ENCODE measurements around the gene NBEAL2.

NBEAL2 gene

DNA sequence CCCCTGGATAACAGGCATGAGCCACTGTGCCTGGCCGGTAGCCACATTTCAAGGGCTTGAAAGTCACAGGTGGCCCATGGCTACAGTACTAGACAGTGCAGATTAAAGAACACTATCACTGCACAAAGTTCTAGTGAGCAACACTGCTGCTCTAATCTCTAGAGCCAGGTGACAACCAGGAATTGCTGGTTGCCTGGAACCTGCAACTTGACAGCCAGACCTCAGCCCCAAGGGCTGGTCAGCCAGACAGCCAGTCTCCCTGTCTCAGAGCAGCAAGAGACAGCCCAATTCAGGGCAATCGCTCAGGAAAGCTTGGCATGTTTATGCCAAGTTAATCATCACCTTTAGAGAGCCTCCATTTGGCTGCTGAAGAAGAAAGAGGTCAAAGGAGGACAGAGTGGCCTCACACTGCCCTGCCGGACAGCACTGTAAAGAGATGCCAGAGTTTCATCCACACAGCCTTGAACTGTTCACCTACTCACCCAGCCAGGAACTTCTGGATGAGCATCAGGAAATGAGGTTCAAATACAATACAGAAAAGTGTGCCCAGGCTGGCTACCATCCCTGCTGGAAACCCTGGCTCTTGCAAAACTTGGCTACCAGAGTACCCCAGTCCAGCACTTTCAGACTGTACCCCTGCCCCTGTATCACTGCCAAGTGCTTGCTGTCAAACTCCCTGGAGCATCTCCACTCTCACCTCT is 8.9 kb upstream of the NBEAL2 start:
- ChIA-PET POLR2A (no interaction called here), CTCF (interaction anchor here (1.5 kb wide), 1 partner anchor 12 kb away, joined by 6 read pairs; no protein-coding TSS in a partner anchor)

DNA sequence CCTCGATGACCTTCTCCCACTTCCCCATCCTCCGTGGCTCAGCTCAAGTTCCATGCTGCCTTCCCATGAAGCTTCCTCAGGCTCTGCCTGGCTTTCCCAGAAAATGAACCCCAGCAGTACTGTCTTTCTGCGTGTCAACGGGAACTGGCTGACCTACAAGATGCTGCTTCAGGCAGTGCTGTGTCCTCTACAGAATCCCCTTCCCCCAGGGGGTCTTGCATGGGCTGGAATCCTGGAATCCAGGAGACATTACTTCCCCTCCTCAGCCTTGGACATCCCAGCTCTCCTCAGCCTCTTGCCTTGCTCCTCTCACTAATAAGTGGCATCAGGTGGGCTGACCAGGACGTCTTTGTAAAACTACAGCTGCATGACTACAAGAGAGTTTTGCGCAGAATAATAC is 8.3 kb upstream of the NBEAL2 start:
- no peak for DNase-seq (ENCODE audit: extremely low spot score)
- ChIA-PET CTCF (interaction anchor here (1.5 kb wide), 1 partner anchor 12 kb away, joined by 6 read pairs; no protein-coding TSS in a partner anchor), POLR2A (no interaction called here)
- TF ChIP-seq, protein P1, sequence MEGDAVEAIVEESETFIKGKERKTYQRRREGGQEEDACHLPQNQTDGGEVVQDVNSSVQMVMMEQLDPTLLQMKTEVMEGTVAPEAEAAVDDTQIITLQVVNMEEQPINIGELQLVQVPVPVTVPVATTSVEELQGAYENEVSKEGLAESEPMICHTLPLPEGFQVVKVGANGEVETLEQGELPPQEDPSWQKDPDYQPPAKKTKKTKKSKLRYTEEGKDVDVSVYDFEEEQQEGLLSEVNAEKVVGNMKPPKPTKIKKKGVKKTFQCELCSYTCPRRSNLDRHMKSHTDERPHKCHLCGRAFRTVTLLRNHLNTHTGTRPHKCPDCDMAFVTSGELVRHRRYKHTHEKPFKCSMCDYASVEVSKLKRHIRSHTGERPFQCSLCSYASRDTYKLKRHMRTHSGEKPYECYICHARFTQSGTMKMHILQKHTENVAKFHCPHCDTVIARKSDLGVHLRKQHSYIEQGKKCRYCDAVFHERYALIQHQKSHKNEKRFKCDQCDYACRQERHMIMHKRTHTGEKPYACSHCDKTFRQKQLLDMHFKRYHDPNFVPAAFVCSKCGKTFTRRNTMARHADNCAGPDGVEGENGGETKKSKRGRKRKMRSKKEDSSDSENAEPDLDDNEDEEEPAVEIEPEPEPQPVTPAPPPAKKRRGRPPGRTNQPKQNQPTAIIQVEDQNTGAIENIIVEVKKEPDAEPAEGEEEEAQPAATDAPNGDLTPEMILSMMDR (IDR thresholded peaks at IDR 0.05; ENCODE audit: control extremely low read depth, extremely low read depth, low read depth, missing control alignments), result no peak

More for the DNA sequence above, 8.9 kb upstream of the NBEAL2 start:
- TF ChIP-seq, protein P1 (IDR thresholded peaks at IDR 0.05; ENCODE audit: control extremely low read depth, extremely low read depth, low read depth, missing control alignments), result no peak
- no peak for DNase-seq (ENCODE audit: extremely low spot score)

DNA sequence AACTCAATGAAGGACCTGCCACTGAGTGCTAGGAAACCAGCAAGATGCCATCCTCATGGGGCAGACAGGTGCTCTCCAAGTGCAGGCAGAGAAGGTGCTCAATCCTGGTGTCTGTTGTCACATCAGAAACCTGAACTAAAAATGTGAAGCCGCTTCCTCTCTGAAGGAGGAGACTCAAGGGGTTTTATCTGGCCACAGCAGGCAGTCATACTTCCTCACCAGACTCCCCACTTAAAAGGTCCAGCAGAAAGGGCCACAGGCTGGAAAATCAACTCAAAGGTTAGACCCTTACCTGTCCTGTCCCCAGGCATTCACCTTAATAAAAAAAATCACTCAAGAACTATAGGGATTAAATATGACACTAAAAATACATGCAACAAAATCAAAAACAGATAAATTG is 7.7 kb upstream of the NBEAL2 start:
- ChIA-PET POLR2A (no interaction called here), CTCF (no interaction called here)
- TF ChIP-seq, protein P1 (IDR thresholded peaks at IDR 0.05; ENCODE audit: control extremely low read depth, extremely low read depth, low read depth, missing control alignments), result no peak
- DNase-seq (ENCODE audit: extremely low spot score), result no peak

DNA sequence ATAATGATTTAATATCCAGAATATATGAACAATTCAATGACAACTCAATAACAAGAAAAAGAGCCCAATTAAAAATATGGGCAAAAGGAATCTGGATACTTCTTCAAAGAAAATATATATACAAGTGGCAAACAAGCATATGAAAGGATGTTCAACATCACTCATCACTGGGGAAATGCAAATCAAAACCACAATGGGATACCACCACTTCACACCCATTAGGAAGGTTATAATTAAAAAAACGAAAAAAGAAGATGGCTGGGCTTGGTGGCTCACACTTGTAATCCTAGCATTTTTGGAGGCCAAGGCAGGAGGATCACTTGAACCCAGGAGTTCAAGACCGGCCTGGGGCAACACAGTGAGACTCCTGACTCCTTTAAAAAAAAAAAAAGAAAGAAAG is 7.1 kb upstream of the NBEAL2 start:
- no peak for DNase-seq (ENCODE audit: extremely low spot score)
- ChIA-PET POLR2A (no interaction called here), CTCF (interaction anchor here (1.0 kb wide), 1 partner anchor 13 kb away, joined by 3 read pairs; no protein-coding TSS in a partner anchor)
- TF ChIP-seq, protein P1 (IDR thresholded peaks at IDR 0.05; ENCODE audit: control extremely low read depth, extremely low read depth, low read depth, missing control alignments), result no peak

DNA sequence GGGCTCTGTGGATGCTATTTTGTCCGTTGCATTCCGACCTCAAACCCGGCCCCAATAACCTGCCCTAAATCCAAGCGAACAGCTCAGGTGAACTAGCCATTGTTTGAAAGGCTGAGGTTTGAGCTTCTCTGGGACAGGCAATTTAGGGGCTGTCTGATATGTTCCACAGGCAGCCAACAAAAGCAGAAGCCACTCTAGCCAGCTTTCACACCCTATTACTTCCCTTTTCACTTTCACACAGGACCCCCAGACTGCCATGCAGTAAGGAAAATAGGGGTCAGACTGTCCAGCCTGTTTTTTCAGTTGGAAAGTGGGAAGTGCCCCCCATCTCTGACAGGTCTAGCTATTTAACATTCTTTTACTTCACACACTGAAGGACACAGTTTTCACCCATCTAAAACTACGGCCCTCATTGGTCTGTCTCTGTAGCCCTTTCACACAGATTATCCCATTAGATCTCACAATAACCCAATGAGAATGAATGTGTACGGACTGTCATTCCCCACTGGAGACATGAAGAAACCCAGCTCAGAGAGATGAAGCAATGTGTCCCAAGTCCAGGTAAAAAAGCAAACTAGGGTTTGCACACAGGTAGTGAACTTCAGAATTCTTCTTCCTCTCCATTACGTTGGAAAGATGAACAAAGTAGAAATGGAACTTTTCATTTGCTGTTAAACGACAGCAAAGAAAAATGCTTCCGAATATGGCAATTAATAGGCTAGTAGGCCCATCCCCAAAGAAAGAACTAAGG is 4.9 kb upstream of the NBEAL2 start:
- ChIA-PET CTCF (interaction anchor here (1.0 to 1.4 kb wide), 4 partner anchors 9 to 65 kb away, joined by 3 to 4 read pairs (median 4); no protein-coding TSS in a partner anchor), POLR2A (no interaction called here)
- TF ChIP-seq, protein P1 (IDR thresholded peaks at IDR 0.05; ENCODE audit: control extremely low read depth, extremely low read depth, low read depth, missing control alignments), result no peak
- no peak for DNase-seq (ENCODE audit: extremely low spot score)

DNA sequence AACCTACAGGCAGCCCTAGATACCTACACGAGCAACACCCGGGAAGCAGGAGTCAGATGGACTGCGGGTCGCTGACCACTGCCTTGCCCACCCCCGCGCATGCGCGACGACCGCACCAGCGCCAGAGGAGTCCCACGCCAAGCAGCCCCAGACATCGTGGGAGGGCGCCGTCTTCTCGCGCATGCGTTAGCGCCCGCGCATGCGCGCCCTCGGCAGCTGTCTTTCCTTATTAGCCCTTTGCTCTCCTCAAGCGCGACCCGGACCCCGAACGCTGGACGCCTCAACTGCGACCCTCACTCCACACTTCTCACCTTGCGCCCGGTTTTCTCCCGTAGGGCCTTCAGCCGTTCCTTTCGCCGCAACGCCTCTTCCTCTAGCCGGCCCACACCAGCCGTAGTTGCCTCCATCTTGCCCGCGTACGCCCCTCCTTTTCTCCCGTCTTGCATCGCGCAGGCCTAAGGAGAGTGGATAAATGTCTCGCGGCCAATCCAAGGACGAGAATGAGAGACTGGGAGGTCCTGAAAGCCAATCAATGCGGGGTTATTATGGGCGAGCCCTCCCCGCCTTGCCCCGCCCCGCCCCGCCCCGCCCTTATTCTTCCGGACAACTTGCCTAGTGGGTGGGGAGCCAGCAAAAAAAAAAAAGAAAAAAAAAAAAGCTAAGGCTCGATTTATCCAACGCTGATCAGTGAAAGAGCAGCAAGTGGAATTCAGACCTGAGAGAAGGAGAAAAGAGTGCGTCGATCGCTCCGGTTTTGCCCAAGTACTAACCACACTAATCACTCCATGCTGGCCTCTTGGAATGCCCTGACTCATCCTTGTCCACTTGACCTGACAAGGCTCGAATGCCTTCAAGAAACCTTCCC is 2.9 kb upstream of the NBEAL2 start, which contains the start of gene CCDC12:
Gene CCDC12 (minus strand): TSS at position 420 of the 865 bp plus-strand sequence. CDS start 13 bp downstream, at position 407.
- TF ChIP-seq, protein P1 (IDR thresholded peaks at IDR 0.05; ENCODE audit: control extremely low read depth, extremely low read depth, low read depth, missing control alignments), result no peak
- peak; percentile 96 for DNase-seq (ENCODE audit: extremely low spot score)
- CTCF ChIA-PET, result interaction anchor here (0.6 kb wide), 1 partner anchor 10 kb away, joined by 3 read pairs; no protein-coding TSS in a partner anchor
- POLR2A ChIA-PET, result interaction anchor here (0.6 kb wide), 5 partner anchors 19 to 1807 kb away, joined by 3 to 7 read pairs (median 4); no protein-coding TSS in a partner anchor

Measured in GM10248 (cell line).